Panc1 (cell line): Measurements from ENCODE around the gene ZFHX2. TPM values are rescaled to one million over a fixed set of nuclear protein-coding genes. Genes with fewer than 3 reads are reported as not detected.

Source experiments
- ATAC-seq: fragments of 200-7000 bp; cut with Tn5 transposase; 2 replicates; pipeline ENCODE4 v1.9.1; 2020; ENCODE audit warnings: mild to moderate bottlenecking, moderate library complexity
- BruUV-seq: library from RNA; stranded (reverse); fragments of 400-500 nt; replicated peaks from 2 replicates; lab custom pipeline; 2021; lab: Mats Ljungman, UMichigan
- CTCF ChIA-PET: fragments of 300-600 bp; sonication (Branson Sonifier 250); formaldehyde crosslinking; loops from one replicate; lab custom pipeline; 2022; ENCODE audit warnings: antibody characterized with exemption; lab: Charles Lee
- POLR2A ChIA-PET: fragments of 300-600 bp; sonication (Branson Sonifier 250); formaldehyde crosslinking; loops from one replicate; lab custom pipeline; 2022; ENCODE audit warnings: antibody characterized with exemption; lab: Charles Lee
- DNase-seq: peaks from one replicate; pipeline ENCODE4 v3.0.0-alpha.2; 2010; ENCODE audit warnings: low read depth, low spot score
- H3K27ac ChIP-seq: 2 replicates; pipeline ENCODE4 v1.5.1; 2011; ENCODE audit warnings: mild to moderate bottlenecking, low read length, inconsistent platforms
- H3K27me3 ChIP-seq: fragments of 200-500 bp; sonication (Bioruptor generic); 2 replicates; pipeline ENCODE4 v1.6.0; 2014; ENCODE audit warnings: low read length, inconsistent platforms; ENCODE audit not compliant: control insufficient read depth, insufficient read depth
- H3K36me3 ChIP-seq: fragments of 200-500 bp; sonication (Bioruptor generic); 2 replicates; pipeline ENCODE4 v1.5.1; 2014; ENCODE audit warnings: inconsistent platforms, mild to moderate bottlenecking, low read length, moderate library complexity; ENCODE audit not compliant: control insufficient read depth, insufficient read depth
- H3K4me1 ChIP-seq: 2 replicates; pipeline ENCODE4 v1.5.1; 2011; ENCODE audit warnings: inconsistent platforms, mild to moderate bottlenecking, low read length, moderate library complexity; ENCODE audit not compliant: control insufficient read depth, insufficient read depth
- H3K4me3 ChIP-seq, 2 experiments: 2 replicates each; pipeline ENCODE4 v1.5.1; 2011 to 2012; ENCODE audit warnings: low read depth in 2 of 2, low read length in 2 of 2, mild to moderate bottlenecking in 2 of 2, inconsistent platforms in 1 of 2, moderate library complexity in 1 of 2
- H3K9me3 ChIP-seq: fragments of 200-500 bp; sonication (Bioruptor generic); 2 replicates; pipeline ENCODE4 v1.5.1; 2014; ENCODE audit warnings: low read depth, mild to moderate bottlenecking, inconsistent platforms, low read length, moderate library complexity; ENCODE audit not compliant: control insufficient read depth, insufficient read depth
- CTCF ChIP-seq: fragments of 450-650 bp; IDR thresholded peaks from 2 replicates; pipeline ENCODE4 v1.5.1; 2017; ENCODE audit warnings: mild to moderate bottlenecking
- POLR2AphosphoS5 ChIP-seq: IDR thresholded peaks from 2 replicates; pipeline ENCODE4 v1.6.1; 2012; ENCODE audit warnings: mild to moderate bottlenecking, low read depth, low read length, moderate library complexity
- REST ChIP-seq, 2 experiments: IDR thresholded peaks; 2 replicates each; pipeline ENCODE4 v1.6.1; 2011 to 2012; ENCODE audit warnings: low read depth in 2 of 2, control low read depth in 1 of 2, low read length in 1 of 2, mild to moderate bottlenecking in 1 of 2, moderate library complexity in 1 of 2; ENCODE audit not compliant: insufficient read depth in 1 of 2
- SIN3A ChIP-seq: IDR thresholded peaks from 2 replicates; pipeline ENCODE4 v1.6.1; 2012; ENCODE audit warnings: low read depth, mild to moderate bottlenecking, low read length, moderate library complexity, borderline replicate concordance; ENCODE audit not compliant: insufficient read depth
- TCF7L2 ChIP-seq: IDR thresholded peaks from 2 replicates; pipeline ENCODE4 v1.6.1; 2011; ENCODE audit warnings: mild to moderate bottlenecking, low read depth, low read length, inconsistent platforms
- in situ Hi-C: cut with HindIII; loops from 2 replicates; pipeline ENCODE4 v1.10.0; 2016; ENCODE audit warnings: low sequenced_read_pairs, low pct_unique_long_range_greater_than_20kb
- intact Hi-C: fragments of 100-400 bp; cut with micrococcal nuclease; formaldehyde crosslinking; loops from one replicate; pipeline ENCODE4 v1.10.0; 2022; ENCODE audit not compliant: unreplicated experiment
- total RNA-seq: library from RNA; stranded (reverse); gene quantifications from one replicate; pipeline ENCODE4 v1.2.1, GENCODE V29; 2021; ENCODE audit not compliant: unreplicated experiment

The ZFHX2 gene
- total RNA-seq, 1 experiment from 2014 or later, result 2.4 TPM

GRCh38 chr14:23557521-23557920 is 6.0 kb upstream of the ZFHX2 start:
- Histone ChIP-seq H3K27ac (peak overlapping the region; percentile 42; the same call in 1 of the 2 replicates), H3K36me3 (peaks cover 5% of the 10 kb centered on the region; the same call in 1 of the 2 replicates), H3K9me3 (no peaks in the 10 kb centered on the region), H3K4me1 (no peaks in the 10 kb centered on the region), H3K4me3 (peak overlapping the region; percentile 75 to 90; a peak in 3 of 4 replicates), H3K27me3 (no peaks in the 10 kb centered on the region)
- in situ Hi-C loops (no loop called here), intact Hi-C loops (loop anchor here (10.0 kb wide), 1 partner anchor 233 kb away; the partner anchor contains the start of gene PABPN1)
- TF ChIP-seq REST (IDR thresholded peaks at IDR 0.05; ENCODE audit: insufficient read depth in 1 of 2, low read depth in 2 of 2, low read length in 1 of 2) (no peak), SIN3A (no peak), TCF7L2 (no peak), POLR2AphosphoS5 (no peak), CTCF (no peak)
- BruUV-seq, result no TSS peak
- ChIA-PET POLR2A (no interaction called here), CTCF (interaction anchor here (0.6 kb wide), 2 partner anchors 32 to 129 kb away, joined by 4 to 10 read pairs; no protein-coding TSS in a partner anchor)
- ATAC-seq (no peak), DNase-seq (no peak)

- no TSS peak for BruUV-seq
- Histone ChIP-seq H3K36me3 (peaks cover 5% of the 10 kb centered on the region; the same call in 1 of the 2 replicates), H3K4me1 (no peaks in the 10 kb centered on the region), H3K27me3 (no peaks in the 10 kb centered on the region), H3K27ac (peak overlapping the region; percentile 89), H3K9me3 (no peaks in the 10 kb centered on the region), H3K4me3 (peak overlapping the region; percentile 75 to 90)
- ChIA-PET POLR2A (no interaction called here), CTCF (interaction anchor here (0.6 kb wide), 1 partner anchor 31 kb away, joined by 10 read pairs; no protein-coding TSS in a partner anchor)
- intact Hi-C loops (loop anchor here (10.0 kb wide), 1 partner anchor 232 kb away; the partner anchor contains the start of gene PABPN1), in situ Hi-C loops (no loop called here)
- TF ChIP-seq SIN3A (no peak), POLR2AphosphoS5 (0 out of 2 replicates have a peak, but pooled peaks have one; percentile 38)
- DNase-seq (no peak), ATAC-seq (no peak)
Measured at GRCh38 chr14:23556700-23557440, 5.3 kb upstream of the ZFHX2 start.
